K562 (cell line): ENCODE data around the gene FOXK2. TPM values are rescaled to one million over a fixed set of nuclear protein-coding genes. Genes with fewer than 3 reads are reported as not detected.

Source experiments
- ATAC-seq: fragments of 200-7000 bp; cut with Tn5 transposase; 3 replicates; pipeline ENCODE4 v1.9.1; 2020; ENCODE audit warnings: moderate library complexity
- BruUV-seq: library from RNA; stranded (reverse); fragments of 400-500 nt; replicated peaks from 2 replicates; lab custom pipeline; 2021; lab: Mats Ljungman, UMichigan
- CTCF ChIA-PET: fragments of 300-600 bp; formaldehyde crosslinking; extraction: SDS; loops from one replicate; lab custom pipeline; 2021; ENCODE audit warnings: low intra/inter-chr PET ratio; lab: Yijun Ruan, JAX
- POLR2A ChIA-PET: fragments of 300-600, 350-650 bp; sonication (Branson Sonifier 250); formaldehyde crosslinking; extraction: SDS; loops from one replicate; lab custom pipeline; 2021; ENCODE audit warnings: antibody characterized with exemption, inconsistent platforms; lab: Yijun Ruan, JAX
- DNase-seq, 4 experiments: peaks; one replicate each; pipeline versions ENCODE4 v3.0.0 to v3.0.0-alpha.2; 2011 to 2018; ENCODE audit warnings: low spot score in 3 of 4, mixed read lengths in 3 of 4; ENCODE audit errors: extremely low read depth in 1 of 4
- FAIRE-seq: peaks from 2 replicates; lab custom pipeline; 2011; peaks lifted over from hg19 to GRCh38; lab: Jason Lieb, UNC
- H2AFZ ChIP-seq: 2 replicates; pipeline ENCODE4 v1.6.0; 2011; ENCODE audit warnings: low read depth, low read length, control low read depth, inconsistent platforms
- H3K27ac ChIP-seq: fragments of 200-600 bp; 3 replicates; pipeline ENCODE4 v1.8.0; 2011; ENCODE audit warnings: low read depth, mild to moderate bottlenecking, control low read depth, inconsistent platforms, low read length, moderate library complexity, mixed read lengths; ENCODE audit errors: extremely low read depth
- H3K27me3 ChIP-seq, 2 experiments: fragments of 300-600 bp in 1 of 2; 2 replicates in 1 of 2; 3 replicates in 1 of 2; pipeline versions ENCODE4 v1.6.0 to v1.8.0; 2011; ENCODE audit warnings: inconsistent platforms in 2 of 2, low read length in 2 of 2, mild to moderate bottlenecking in 1 of 2, mixed read lengths in 1 of 2, moderate library complexity in 1 of 2; ENCODE audit not compliant: control insufficient read depth in 2 of 2, insufficient read depth in 2 of 2
- H3K36me3 ChIP-seq: fragments of 300-600 bp; 3 replicates; pipeline ENCODE4 v1.8.0; 2011; ENCODE audit warnings: mild to moderate bottlenecking, low read length, inconsistent platforms; ENCODE audit not compliant: control insufficient read depth, insufficient read depth
- H3K4me1 ChIP-seq, 2 experiments: fragments of 200-600 bp in 1 of 2; replicated peaks in 1 of 2; 2 replicates in 1 of 2; 3 replicates in 1 of 2; pipeline versions ENCODE4 v1.5.1 to v1.8.0; 2011; ENCODE audit warnings: inconsistent platforms in 2 of 2, low read length in 2 of 2, mild to moderate bottlenecking in 1 of 2, mixed read lengths in 1 of 2, moderate library complexity in 1 of 2; ENCODE audit not compliant: control insufficient read depth in 2 of 2, insufficient read depth in 2 of 2
- H3K4me2 ChIP-seq: 2 replicates; pipeline ENCODE4 v1.6.1; 2011; ENCODE audit warnings: low read length, control low read depth, inconsistent platforms, mixed read lengths; ENCODE audit not compliant: insufficient read depth
- H3K4me3 ChIP-seq: fragments of 200-600 bp; sonication (generic), shearing (Covaris generic); 2 replicates; pipeline ENCODE4 v1.5.1; 2016; ENCODE audit warnings: control low read depth, inconsistent platforms
- H3K79me2 ChIP-seq: fragments of 200-600 bp; 3 replicates; pipeline ENCODE4 v1.8.0; 2011; ENCODE audit warnings: low read length, inconsistent platforms; ENCODE audit not compliant: control insufficient read depth, insufficient read depth
- H3K9ac ChIP-seq, 2 experiments: 2 replicates each; pipeline versions ENCODE4 v1.6.0 to v1.6.1; 2011; ENCODE audit warnings: low read depth in 2 of 2, low read length in 2 of 2, control low read depth in 1 of 2, inconsistent platforms in 1 of 2, mild to moderate bottlenecking in 1 of 2, mixed read lengths in 1 of 2; ENCODE audit not compliant: insufficient read depth in 1 of 2
- H3K9me1 ChIP-seq: one replicate; pipeline ENCODE4 v1.6.0; 2011; ENCODE audit warnings: inconsistent platforms, mild to moderate bottlenecking, low read length, moderate library complexity; ENCODE audit not compliant: control insufficient read depth, insufficient read depth
- H3K9me3 ChIP-seq: replicated peaks from 2 replicates; pipeline ENCODE4 v1.5.1; 2011; ENCODE audit warnings: low read depth, low read length, inconsistent platforms; ENCODE audit not compliant: control insufficient read depth, insufficient read depth
- H4K20me1 ChIP-seq: replicated peaks from 2 replicates; pipeline ENCODE4 v1.6.1; 2011; ENCODE audit warnings: low read length, inconsistent platforms, mixed read lengths; ENCODE audit not compliant: control insufficient read depth, insufficient read depth
- FOXA1 ChIP-seq: fragments of 450-650 bp; IDR thresholded peaks from 2 replicates; pipeline ENCODE4 v1.6.1; 2016; ENCODE audit warnings: mild to moderate bottlenecking, borderline replicate concordance
- MBD2 ChIP-seq: sonication (generic); IDR thresholded peaks from 2 replicates; pipeline ENCODE4 v1.6.1; 2016; ENCODE audit warnings: low read depth, borderline replicate concordance
- NFIC ChIP-seq: fragments of 450-650 bp; IDR thresholded peaks from 2 replicates; pipeline ENCODE4 v1.6.1; 2017; ENCODE audit warnings: mild to moderate bottlenecking, inconsistent platforms
- PRMT5 ChIP-seq: sonication (generic); formaldehyde crosslinking; IDR thresholded peaks from 2 replicates; pipeline ENCODE4 v1.5.0; 2020; ENCODE audit warnings: missing genetic modification reagents
- UBTF ChIP-seq, 2 experiments: IDR thresholded peaks; 2 replicates each; pipeline ENCODE4 v1.6.1; 2012; ENCODE audit warnings: improper control_type of control experiment in 2 of 2, low read depth in 2 of 2, low read length in 2 of 2, borderline replicate concordance in 1 of 2
- ZC3H11A ChIP-seq: IDR thresholded peaks from 2 replicates; pipeline ENCODE4 v1.6.1; 2012; ENCODE audit warnings: low read depth, low read length, improper control_type of control experiment
- ZNF609 ChIP-seq: sonication (generic); formaldehyde crosslinking; IDR thresholded peaks from 2 replicates; pipeline ENCODE4 v1.8.1; 2023; ENCODE audit warnings: missing genetic modification reagents, mild to moderate bottlenecking, borderline replicate concordance
- WGBS: fragments of 100-300 bp; shearing (Covaris generic); methylation state at CpG from one replicate; pipeline ENCODE4 v1.1.6; 2016; ENCODE audit warnings: low coverage, mixed read lengths; ENCODE audit not compliant: insufficient coverage; ENCODE audit errors: missing lambda C conversion rate; 5-methylcytosine and 5-hydroxymethylcytosine counted together
- in situ Hi-C: fragments of 300-500 bp; cut with MboI; formaldehyde crosslinking; loops from 4 replicates; pipeline ENCODE4 v1.15.0; 2018; ENCODE audit warnings: inconsistent platforms, mixed read lengths
- intact Hi-C: fragments of 100-400 bp; cut with micrococcal nuclease; formaldehyde crosslinking; loops from 2 replicates; pipeline ENCODE4 v1.14.2; 2022
- polyA plus RNA-seq, 8 experiments: library from polyadenylated mRNA; depleted of rRNA in 4 of 8; stranded (reverse) in 5 of 8; unstranded in 3 of 8; fragments of >200 nt; fragmentation: Nextera tagmentation in 2 of 8; fragmentation: Illumina TruSeq in 1 of 8; extraction: Ambion mirVana in 2 of 8; extraction: Trizol in 1 of 8; gene quantifications; 2 replicates each; pipeline versions ENCODE4 v1.2.1 to v1.2.3, GENCODE V29; 2011 to 2014; ENCODE audit warnings: inconsistent platforms in 1 of 8, missing spikeins in 1 of 8
- total RNA-seq, 7 experiments: library from RNA; depleted of rRNA in 6 of 7; stranded (reverse); fragments of >200 nt in 6 of 7; fragmentation: Illumina TruSeq in 2 of 7; extraction: Trizol in 2 of 7; gene quantifications; 2 replicates each; pipeline versions ENCODE4 v1.2.1 to v1.2.3, GENCODE V29; 2011 to 2021; ENCODE audit warnings: low replicate concordance in 1 of 7

The FOXK2 gene
- total and polyA plus RNA-seq, 9 of the 15 experiments (the other 6 are each of a cell fraction or from before 2014, with no cell fraction given) = 3.0 to 86.0 (median 44.1) TPM

- no TSS peak for BruUV-seq
- DNase-seq = no peak
- Histone ChIP-seq H4K20me1 (peaks cover 37% of the 10 kb centered on the region), H3K4me3 (no peak overlapping the region), H3K9ac (no peak overlapping the region), H3K4me1 (peaks cover 13 to 14% of the 10 kb centered on the region in 2 experiments; a peak in 4 of 5 replicates), H3K9me1 (peaks cover 10% of the 10 kb centered on the region), H2AFZ (no peak overlapping the region), H3K27me3 (no peaks in the 10 kb centered on the region), H3K4me2 (no peak overlapping the region), H3K27ac (no peak overlapping the region), H3K79me2 (peaks cover 98% of the 10 kb centered on the region), H3K9me3 (no peaks in the 10 kb centered on the region), H3K36me3 (peaks cover 36% of the 10 kb centered on the region; the same call in 1 of the 3 replicates)
- FAIRE-seq = peak; percentile 42
- intact Hi-C loops (no loop called here), in situ Hi-C loops (no loop called here)
- no peak for ATAC-seq
- 88% methylated on average over 16 of the region's 16 CpGs for WGBS
- POLR2A ChIA-PET = interaction anchor here (0.5 to 2.1 kb wide), 5 partner anchors 9 to 47 kb away, joined by 3 to 11 read pairs (median 3); no protein-coding TSS in a partner anchor
- TF ChIP-seq ZC3H11A = no peak
- TF ChIP-seq NFIC = peak; percentile 19; the same call in 1 of the 2 replicates
- CTCF ChIA-PET = no interaction called here
Measured at GRCh38 chr17:82544431-82545070, 25.0 kb downstream of the FOXK2 start.

GRCh38 chr17:82545071-82545462 lies 25.5 kb downstream of the FOXK2 start:
- CTCF ChIA-PET = no interaction called here
- Histone ChIP-seq H3K27ac (no peak overlapping the region), H3K4me3 (no peak overlapping the region), H3K4me2 (no peak overlapping the region), H3K36me3 (peaks cover 41% of the 10 kb centered on the region; the same call in 1 of the 3 replicates), H2AFZ (no peak overlapping the region), H3K9me3 (no peaks in the 10 kb centered on the region), H4K20me1 (peaks cover 42% of the 10 kb centered on the region), H3K4me1 (peaks cover 13 to 14% of the 10 kb centered on the region in 2 experiments; a peak in 4 of 5 replicates), H3K9ac (no peak overlapping the region), H3K27me3 (no peaks in the 10 kb centered on the region), H3K9me1 (peaks cover 10% of the 10 kb centered on the region), H3K79me2 (peaks cover 98% of the 10 kb centered on the region)
- intact Hi-C loops (no loop called here), in situ Hi-C loops (no loop called here)
- DNase-seq (no peak), ATAC-seq (no peak), FAIRE-seq (no peak)
- POLR2A ChIA-PET = interaction anchor here (0.6 to 2.1 kb wide), 4 partner anchors 9 to 39 kb away, joined by 3 to 11 read pairs (median 3); no protein-coding TSS in a partner anchor
- 78% methylated on average over 8 of the region's 8 CpGs for WGBS
- no TSS peak for BruUV-seq
- no peak for TF ChIP-seq PRMT5 (CRISPR knock-in tag)
- TF ChIP-seq ZNF609 (CRISPR knock-in tag) = no peak
- TF ChIP-seq UBTF (IDR thresholded peaks at IDR 0.05; ENCODE audit: borderline replicate concordance in 1 of 2, low read depth in 2 of 2, low read length in 2 of 2) = no peak
- no peak for TF ChIP-seq MBD2
- no peak for TF ChIP-seq FOXA1
